22Rv1 (cell line): ENCODE measurements around the gene TOR1AIP2.

Experiments used
- CTCF ChIP-seq: fragments of 450-650 bp; IDR thresholded peaks from 2 replicates; pipeline ENCODE4 v1.5.1; 2017; ENCODE audit warnings: mild to moderate bottlenecking
- ZFX ChIP-seq: fragments of 450-650 bp; IDR thresholded peaks from 2 replicates; pipeline ENCODE4 v1.6.1; 2017; ENCODE audit warnings: antibody characterized with exemption, borderline replicate concordance

DNA sequence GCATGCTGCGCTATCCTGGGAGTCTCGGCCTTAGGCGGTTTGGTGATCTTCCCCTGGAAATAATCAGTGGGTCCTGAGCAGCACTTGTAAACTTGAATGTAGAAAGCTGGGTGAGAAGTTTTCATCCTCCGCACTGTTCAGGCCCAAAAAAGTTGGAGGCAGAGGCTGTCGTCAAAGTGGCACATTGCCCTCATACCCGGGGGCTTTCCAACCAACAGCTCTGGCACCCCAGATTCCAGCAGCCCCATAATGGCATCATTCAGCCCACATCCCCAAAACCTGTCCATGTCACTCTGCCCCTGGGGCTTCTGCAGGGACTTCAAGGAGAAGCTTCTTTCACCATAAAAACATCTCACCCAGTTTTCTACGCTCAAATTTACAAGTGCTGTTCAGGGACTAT is 59.3 kb downstream of the TOR1AIP2 start:
- TF ChIP-seq CTCF: no peak
- no peak for TF ChIP-seq ZFX
